ENCODE results near the gene MLST8.

MLST8 gene

GRCh38 chr16:2159175-2159838, 45.9 kb upstream of the MLST8 start:
- DNase-seq (ENCODE audit: extremely low spot score): no peak
- TF ChIP-seq HDGF (IDR thresholded peaks at IDR 0.05; ENCODE audit: borderline replicate concordance) (no peak), LEF1 (IDR thresholded peaks at IDR 0.05; ENCODE audit: borderline replicate concordance) (no peak), SUZ12 (IDR thresholded peaks at IDR 0.05) (no peak), BHLHE40 (IDR thresholded peaks at IDR 0.05; ENCODE audit: borderline replicate concordance) (no peak), FOXK2 (IDR thresholded peaks at IDR 0.05) (no peak), TARDBP (IDR thresholded peaks at IDR 0.05) (no peak), CTBP1 (IDR thresholded peaks at IDR 0.05; ENCODE audit: borderline replicate concordance) (no peak), L3MBTL2 (conservative IDR thresholded peaks at IDR 0.05) (no peak), NFRKB (IDR thresholded peaks at IDR 0.05) (no peak), ELF4 (IDR thresholded peaks at IDR 0.05) (no peak), ZNF384 (IDR thresholded peaks at IDR 0.05) (no peak), FOXM1 (IDR thresholded peaks at IDR 0.05; ENCODE audit: borderline replicate concordance) (no peak), SP1 (IDR thresholded peaks at IDR 0.05) (no peak), ARNT (IDR thresholded peaks at IDR 0.05) (no peak), FOXA1 (IDR thresholded peaks at IDR 0.05) (no peak), PKNOX1 (IDR thresholded peaks at IDR 0.05) (no peak)
- POLR2A ChIA-PET: interaction anchor here (0.9 kb wide), 1 partner anchor 9 kb away, joined by 3 read pairs; no protein-coding TSS in a partner anchor
- CTCF ChIA-PET: interaction anchor here (0.7 kb wide), 1 partner anchor 133 kb away, joined by 3 read pairs; the partner anchor contains the start of gene NHERF2

GRCh38 chr16:2160915-2161551, 44.2 kb upstream of the MLST8 start:
- no peak for DNase-seq (ENCODE audit: extremely low spot score)
- ChIA-PET CTCF (no interaction called here), POLR2A (no interaction called here)
- TF ChIP-seq ELF4 (IDR thresholded peaks at IDR 0.05): no peak
- TF ChIP-seq L3MBTL2 (conservative IDR thresholded peaks at IDR 0.05): no peak
- no peak for TF ChIP-seq TARDBP (IDR thresholded peaks at IDR 0.05)
- no peak for TF ChIP-seq HDGF (IDR thresholded peaks at IDR 0.05; ENCODE audit: borderline replicate concordance)
- TF ChIP-seq FOXM1 (IDR thresholded peaks at IDR 0.05; ENCODE audit: borderline replicate concordance): no peak

DNA sequence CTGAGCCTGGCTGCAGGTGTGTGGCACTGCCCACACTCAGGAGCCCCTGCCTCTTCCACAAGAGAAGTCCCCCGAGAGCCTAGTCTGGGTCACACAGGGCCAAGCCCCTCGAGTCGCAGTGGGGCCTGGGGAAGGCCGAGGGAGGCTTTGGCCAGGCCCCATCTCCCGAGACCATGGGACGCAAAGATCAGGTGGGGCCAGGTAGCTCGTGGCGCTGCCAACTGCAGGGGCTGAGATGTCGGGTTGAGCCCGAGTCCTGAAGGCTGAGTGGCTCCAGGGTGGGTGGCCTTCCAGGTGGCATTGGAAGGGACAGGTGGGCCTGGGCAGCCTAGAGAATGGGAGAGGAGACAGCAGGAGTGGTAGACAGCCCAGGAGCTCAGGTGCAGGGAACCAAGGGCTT, 43.3 kb upstream of the MLST8 start:
- DNase-seq (ENCODE audit: extremely low spot score): no peak
- CTCF ChIA-PET: no interaction called here
- POLR2A ChIA-PET: interaction anchor here (0.6 to 1.3 kb wide), 3 partner anchors 9 to 24 kb away, joined by 3 to 4 read pairs (median 3); no protein-coding TSS in a partner anchor
- no peak for TF ChIP-seq NFRKB (IDR thresholded peaks at IDR 0.05)
- no peak for TF ChIP-seq SP1 (IDR thresholded peaks at IDR 0.05)
- no peak for TF ChIP-seq FOXM1 (IDR thresholded peaks at IDR 0.05; ENCODE audit: borderline replicate concordance)
- no peak for TF ChIP-seq HDGF (IDR thresholded peaks at IDR 0.05; ENCODE audit: borderline replicate concordance)
- TF ChIP-seq CTBP1 (IDR thresholded peaks at IDR 0.05; ENCODE audit: borderline replicate concordance): no peak

- DNase-seq (ENCODE audit: extremely low spot score): no peak
- ChIA-PET CTCF (no interaction called here), POLR2A (interaction anchor here (0.6 to 1.3 kb wide), 3 partner anchors 10 to 23 kb away, joined by 3 to 4 read pairs (median 3); no protein-coding TSS in a partner anchor)
- TF ChIP-seq PKNOX1 (IDR thresholded peaks at IDR 0.05) (no peak), BHLHE40 (IDR thresholded peaks at IDR 0.05; ENCODE audit: borderline replicate concordance) (no peak), CTBP1 (IDR thresholded peaks at IDR 0.05; ENCODE audit: borderline replicate concordance) (no peak), TARDBP (IDR thresholded peaks at IDR 0.05) (no peak), FOXK2 (IDR thresholded peaks at IDR 0.05) (no peak), SUZ12 (IDR thresholded peaks at IDR 0.05) (no peak), FOXA1 (IDR thresholded peaks at IDR 0.05) (no peak), NFRKB (IDR thresholded peaks at IDR 0.05) (no peak), ZNF384 (IDR thresholded peaks at IDR 0.05) (no peak), ARNT (IDR thresholded peaks at IDR 0.05) (no peak), LEF1 (IDR thresholded peaks at IDR 0.05; ENCODE audit: borderline replicate concordance) (no peak), ELF4 (IDR thresholded peaks at IDR 0.05) (no peak), HDGF (IDR thresholded peaks at IDR 0.05; ENCODE audit: borderline replicate concordance) (no peak), SP1 (IDR thresholded peaks at IDR 0.05) (no peak), L3MBTL2 (conservative IDR thresholded peaks at IDR 0.05) (no peak), FOXM1 (IDR thresholded peaks at IDR 0.05; ENCODE audit: borderline replicate concordance) (no peak)
Observed at GRCh38 chr16:2162676-2163118, 42.6 kb upstream of the MLST8 start.

- no peak for DNase-seq (ENCODE audit: extremely low spot score)
- CTCF ChIA-PET: no interaction called here
- POLR2A ChIA-PET: interaction anchor here (1.1 to 1.3 kb wide), 2 partner anchors 8 to 14 kb away, joined by 3 to 5 read pairs; partner anchors contain the start of gene TRAF7
- TF ChIP-seq ZNF384 (IDR thresholded peaks at IDR 0.05) (no peak), ARNT (IDR thresholded peaks at IDR 0.05) (no peak), LEF1 (IDR thresholded peaks at IDR 0.05; ENCODE audit: borderline replicate concordance) (no peak), FOXM1 (IDR thresholded peaks at IDR 0.05; ENCODE audit: borderline replicate concordance) (no peak)
Observed at GRCh38 chr16:2163211-2163881, 41.9 kb upstream of the MLST8 start.

DNA sequence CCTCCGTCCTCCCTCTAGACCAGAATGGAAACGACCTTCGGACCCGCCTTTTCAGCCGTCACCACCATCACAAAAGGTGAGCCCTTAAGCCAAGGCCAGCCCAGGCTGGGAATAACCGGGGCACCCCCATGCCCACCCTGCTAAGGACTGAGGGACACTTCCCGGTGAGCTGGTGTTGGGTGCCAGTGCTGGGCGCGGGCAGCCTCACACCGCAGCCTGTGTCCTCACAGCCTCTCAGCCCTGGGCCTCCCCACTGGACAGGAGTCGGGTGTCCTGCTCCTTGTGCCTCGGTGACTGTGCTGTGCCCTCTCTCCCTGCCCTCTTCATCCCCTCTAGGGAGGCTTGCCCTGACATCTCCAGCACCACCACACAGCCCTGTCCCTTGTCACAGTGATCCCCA, 39.4 kb upstream of the MLST8 start:
- no peak for DNase-seq (ENCODE audit: extremely low spot score)
- ChIA-PET POLR2A (interaction anchor here (3.4 kb wide), 1 partner anchor 10 kb away, joined by 14 read pairs; the partner anchor contains the start of gene TRAF7), CTCF (no interaction called here)
- TF ChIP-seq HDGF (IDR thresholded peaks at IDR 0.05; ENCODE audit: borderline replicate concordance) (no peak), BHLHE40 (IDR thresholded peaks at IDR 0.05; ENCODE audit: borderline replicate concordance) (no peak), FOXK2 (IDR thresholded peaks at IDR 0.05) (no peak), PKNOX1 (IDR thresholded peaks at IDR 0.05) (no peak), ARNT (IDR thresholded peaks at IDR 0.05) (no peak), TARDBP (IDR thresholded peaks at IDR 0.05) (no peak), FOXM1 (IDR thresholded peaks at IDR 0.05; ENCODE audit: borderline replicate concordance) (no peak), NFRKB (IDR thresholded peaks at IDR 0.05) (no peak), LEF1 (IDR thresholded peaks at IDR 0.05; ENCODE audit: borderline replicate concordance) (no peak), CTBP1 (IDR thresholded peaks at IDR 0.05; ENCODE audit: borderline replicate concordance) (no peak), SUZ12 (IDR thresholded peaks at IDR 0.05) (no peak), SP1 (IDR thresholded peaks at IDR 0.05) (no peak), ELF4 (IDR thresholded peaks at IDR 0.05) (no peak), ZNF384 (IDR thresholded peaks at IDR 0.05) (no peak), FOXA1 (IDR thresholded peaks at IDR 0.05) (no peak), L3MBTL2 (conservative IDR thresholded peaks at IDR 0.05) (no peak)
